Measurements from ENCODE around the gene CZIB. TPM values are rescaled to one million over a fixed set of nuclear protein-coding genes. Genes with fewer than 3 reads are reported as not detected.

CZIB gene
- total RNA-seq, 1 donor from 2014 or later = 48.9 TPM

GRCh38 chr1:53218201-53218600, 2.2 kb downstream of the CZIB start:
- Mint-ChIP-seq H3K4me1 (peaks cover 20% of the 10 kb centered on the region), H3K36me3 (ENCODE audit: low read depth) (peaks cover 51% of the 10 kb centered on the region), H3K9me3 (no peaks in the 10 kb centered on the region), H3K27ac (no peak overlapping the region), H3K27me3 (no peaks in the 10 kb centered on the region), H3K4me3 (no peak overlapping the region)
- POLR2A ChIA-PET = interaction anchor here (1.3 kb wide), 1 partner anchor 20 kb away, joined by 16 read pairs; the partner anchor contains the start of gene MAGOH
- DNase-seq (no peak), ATAC-seq (ENCODE audit: low read depth) (no peak)
- CTCF ChIA-PET = no interaction called here
- intact Hi-C loops (cut with micrococcal nuclease) = no loop called here
- no peak for TF ChIP-seq CTCF (IDR thresholded peaks at IDR 0.05)

GRCh38 chr1:53214376-53214940, 6.0 kb downstream of the CZIB start:
- no peaks in the 10 kb centered on the region for H3K27me3 Mint-ChIP-seq
- no peaks in the 10 kb centered on the region for H3K9me3 Mint-ChIP-seq
- no peak overlapping the region for H3K4me3 Mint-ChIP-seq
- ATAC-seq (ENCODE audit: low read depth) = no peak
- no peak overlapping the region for H3K27ac Mint-ChIP-seq
- H3K4me1 Mint-ChIP-seq = peaks cover 7% of the 10 kb centered on the region
- TF ChIP-seq CTCF (IDR thresholded peaks at IDR 0.05) = no peak
- no peak for DNase-seq
- peaks cover 81% of the 10 kb centered on the region for H3K36me3 Mint-ChIP-seq (ENCODE audit: low read depth)
- CTCF ChIA-PET = interaction anchor here (0.6 kb wide), 1 partner anchor 53 kb away, joined by 3 read pairs; no protein-coding TSS in a partner anchor
- POLR2A ChIA-PET = no interaction called here
- intact Hi-C loops (cut with micrococcal nuclease) = no loop called here

GRCh38 chr1:53210954-53211353, 9.5 kb downstream of the CZIB start:
- Mint-ChIP-seq H3K9me3 (peaks cover 11% of the 10 kb centered on the region), H3K4me3 (no peak overlapping the region), H3K4me1 (no peaks in the 10 kb centered on the region), H3K36me3 (ENCODE audit: low read depth) (peaks cover 86% of the 10 kb centered on the region), H3K27me3 (no peaks in the 10 kb centered on the region), H3K27ac (no peak overlapping the region)
- ChIA-PET POLR2A (interaction anchor here (0.6 kb wide), 1 partner anchor 18 kb away, joined by 3 read pairs; no protein-coding TSS in a partner anchor), CTCF (no interaction called here)
- TF ChIP-seq CTCF (IDR thresholded peaks at IDR 0.05) = no peak
- ATAC-seq (ENCODE audit: low read depth) = no peak
- intact Hi-C loops (cut with micrococcal nuclease) = no loop called here
- DNase-seq = no peak

- no peak for ATAC-seq (ENCODE audit: low read depth)
- CTCF ChIA-PET = no interaction called here
- Mint-ChIP-seq H3K4me3 (no peak overlapping the region), H3K9me3 (peaks cover 11% of the 10 kb centered on the region), H3K27ac (no peak overlapping the region), H3K27me3 (no peaks in the 10 kb centered on the region), H3K36me3 (ENCODE audit: low read depth) (peaks cover 84% of the 10 kb centered on the region), H3K4me1 (no peaks in the 10 kb centered on the region)
- DNase-seq = no peak
- POLR2A ChIA-PET = interaction anchor here (0.6 kb wide), 1 partner anchor 18 kb away, joined by 3 read pairs; no protein-coding TSS in a partner anchor
- no peak for TF ChIP-seq CTCF (IDR thresholded peaks at IDR 0.05)
- intact Hi-C loops (cut with micrococcal nuclease) = no loop called here
Measured at GRCh38 chr1:53210352-53210751, 10.1 kb downstream of the CZIB start.

- Mint-ChIP-seq H3K36me3 (ENCODE audit: low read depth) (peaks cover 89% of the 10 kb centered on the region), H3K4me1 (no peaks in the 10 kb centered on the region), H3K4me3 (no peak overlapping the region), H3K9me3 (peaks cover 19% of the 10 kb centered on the region), H3K27ac (no peak overlapping the region), H3K27me3 (no peaks in the 10 kb centered on the region)
- no peak for DNase-seq
- ChIA-PET POLR2A (no interaction called here), CTCF (no interaction called here)
- ATAC-seq (ENCODE audit: low read depth) = no peak
- intact Hi-C loops (cut with micrococcal nuclease) = no loop called here
- no peak for TF ChIP-seq CTCF (IDR thresholded peaks at IDR 0.05)
Measured at GRCh38 chr1:53207726-53208125, 12.7 kb downstream of the CZIB start.
